PFSK-1 (cell line): Measurements from ENCODE around the gene ZBED4.

Experiments
- TAF1 ChIP-seq: IDR thresholded peaks from 2 replicates; pipeline ENCODE4 v1.6.1; 2012; ENCODE audit warnings: low read length, control low read depth, borderline replicate concordance; ENCODE audit not compliant: insufficient read depth
- TF ChIP-seq, protein P1 (sequence below), 2 experiments: IDR thresholded peaks; 2 replicates each; pipeline versions ENCODE4 v1.6.1 to v1.8.0; 2011 to 2012; ENCODE audit warnings: low read depth in 2 of 2, low read length in 2 of 2, control low read depth in 1 of 2, inconsistent platforms in 1 of 2, mild to moderate bottlenecking in 1 of 2, moderate library complexity in 1 of 2; ENCODE audit not compliant: insufficient read depth in 1 of 2

DNA sequence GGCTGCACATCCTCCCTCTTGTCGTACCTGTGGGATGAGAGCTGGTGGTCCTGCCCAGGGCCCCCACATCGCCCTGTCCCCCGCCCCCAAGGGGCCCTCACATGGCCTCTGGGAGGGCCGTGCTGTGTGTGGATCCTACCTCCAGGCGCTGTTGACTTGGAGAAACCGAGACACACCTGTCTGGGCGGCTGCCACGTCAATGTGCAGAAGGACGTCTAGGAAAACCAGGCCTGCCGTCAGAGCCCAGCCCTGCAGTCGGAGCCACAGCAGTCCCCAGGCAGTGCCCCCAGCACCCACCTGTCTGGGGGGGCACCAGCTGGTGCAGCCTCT, 50.4 kb downstream of the ZBED4 start:
- TF ChIP-seq, protein P1, sequence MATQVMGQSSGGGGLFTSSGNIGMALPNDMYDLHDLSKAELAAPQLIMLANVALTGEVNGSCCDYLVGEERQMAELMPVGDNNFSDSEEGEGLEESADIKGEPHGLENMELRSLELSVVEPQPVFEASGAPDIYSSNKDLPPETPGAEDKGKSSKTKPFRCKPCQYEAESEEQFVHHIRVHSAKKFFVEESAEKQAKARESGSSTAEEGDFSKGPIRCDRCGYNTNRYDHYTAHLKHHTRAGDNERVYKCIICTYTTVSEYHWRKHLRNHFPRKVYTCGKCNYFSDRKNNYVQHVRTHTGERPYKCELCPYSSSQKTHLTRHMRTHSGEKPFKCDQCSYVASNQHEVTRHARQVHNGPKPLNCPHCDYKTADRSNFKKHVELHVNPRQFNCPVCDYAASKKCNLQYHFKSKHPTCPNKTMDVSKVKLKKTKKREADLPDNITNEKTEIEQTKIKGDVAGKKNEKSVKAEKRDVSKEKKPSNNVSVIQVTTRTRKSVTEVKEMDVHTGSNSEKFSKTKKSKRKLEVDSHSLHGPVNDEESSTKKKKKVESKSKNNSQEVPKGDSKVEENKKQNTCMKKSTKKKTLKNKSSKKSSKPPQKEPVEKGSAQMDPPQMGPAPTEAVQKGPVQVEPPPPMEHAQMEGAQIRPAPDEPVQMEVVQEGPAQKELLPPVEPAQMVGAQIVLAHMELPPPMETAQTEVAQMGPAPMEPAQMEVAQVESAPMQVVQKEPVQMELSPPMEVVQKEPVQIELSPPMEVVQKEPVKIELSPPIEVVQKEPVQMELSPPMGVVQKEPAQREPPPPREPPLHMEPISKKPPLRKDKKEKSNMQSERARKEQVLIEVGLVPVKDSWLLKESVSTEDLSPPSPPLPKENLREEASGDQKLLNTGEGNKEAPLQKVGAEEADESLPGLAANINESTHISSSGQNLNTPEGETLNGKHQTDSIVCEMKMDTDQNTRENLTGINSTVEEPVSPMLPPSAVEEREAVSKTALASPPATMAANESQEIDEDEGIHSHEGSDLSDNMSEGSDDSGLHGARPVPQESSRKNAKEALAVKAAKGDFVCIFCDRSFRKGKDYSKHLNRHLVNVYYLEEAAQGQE (IDR thresholded peaks at IDR 0.05; ENCODE audit: insufficient read depth in 1 of 2, low read depth in 2 of 2, low read length in 2 of 2) = no peak
- no peak for TF ChIP-seq TAF1
